LoVo (cell line): ENCODE data around the gene KAZN.

Source experiments
- DNase-seq: peaks from one replicate; pipeline ENCODE4 v3.0.0-alpha.2; 2016; ENCODE audit warnings: low spot score

The KAZN gene

DNA sequence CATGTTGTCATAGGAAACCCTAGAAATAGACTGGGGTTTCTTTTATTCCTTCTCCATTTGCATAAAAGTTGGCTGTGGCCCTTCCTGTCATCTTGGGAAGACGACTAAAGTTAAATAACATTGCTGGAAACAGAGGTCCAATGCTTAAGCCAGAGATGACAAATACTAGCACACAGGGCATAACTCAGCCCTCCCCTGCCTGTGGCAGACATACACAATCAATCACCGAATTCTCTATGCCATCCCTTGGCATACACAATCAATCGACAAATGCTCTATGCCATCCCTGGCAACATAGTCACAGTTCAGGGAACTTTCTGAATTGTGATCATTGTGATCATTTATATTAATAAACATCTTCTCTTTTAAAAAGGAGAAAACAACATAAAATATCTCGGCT lies 229.4 kb downstream of the KAZN start:
- no peak for DNase-seq

DNA sequence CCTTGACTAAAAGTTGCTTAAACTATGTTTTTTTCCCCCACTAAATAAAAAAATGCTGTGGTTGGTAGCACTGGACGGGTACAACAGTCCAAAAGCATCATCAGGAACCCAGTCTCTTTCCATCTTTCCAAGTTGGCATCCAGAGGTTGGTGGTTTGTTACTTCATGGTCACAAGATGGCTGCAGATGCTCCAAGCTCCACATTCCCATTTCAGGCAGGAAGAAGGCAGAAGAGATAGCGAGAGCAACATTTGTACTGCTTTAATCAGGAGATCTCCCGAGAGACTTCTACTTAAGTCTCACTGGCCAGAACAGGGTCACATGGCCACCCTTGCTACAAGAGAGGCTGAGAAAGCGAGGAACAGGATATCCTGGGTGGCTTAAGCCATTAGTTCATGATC lies 230.2 kb downstream of the KAZN start:
- no peak for DNase-seq

DNA sequence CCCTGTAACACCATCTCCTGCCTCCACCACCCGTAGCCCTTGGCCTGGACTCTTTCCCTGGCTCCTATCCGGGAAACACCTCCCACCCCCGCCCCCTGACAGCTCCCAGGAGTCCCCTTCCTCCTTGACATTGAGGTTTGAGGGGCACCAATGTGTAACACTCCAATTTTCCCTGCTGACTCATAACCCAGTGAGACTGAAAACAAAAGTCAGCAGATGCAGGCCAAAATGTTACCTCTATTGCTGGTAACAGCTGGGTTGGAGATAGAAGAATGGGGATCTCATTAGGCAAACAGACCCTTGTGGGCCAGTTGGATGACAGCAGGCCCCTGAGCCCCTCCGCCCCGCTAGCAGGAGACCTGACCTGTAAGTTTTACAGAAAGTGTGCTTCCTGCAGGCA lies 237.2 kb downstream of the KAZN start:
- DNase-seq: no peak

DNA sequence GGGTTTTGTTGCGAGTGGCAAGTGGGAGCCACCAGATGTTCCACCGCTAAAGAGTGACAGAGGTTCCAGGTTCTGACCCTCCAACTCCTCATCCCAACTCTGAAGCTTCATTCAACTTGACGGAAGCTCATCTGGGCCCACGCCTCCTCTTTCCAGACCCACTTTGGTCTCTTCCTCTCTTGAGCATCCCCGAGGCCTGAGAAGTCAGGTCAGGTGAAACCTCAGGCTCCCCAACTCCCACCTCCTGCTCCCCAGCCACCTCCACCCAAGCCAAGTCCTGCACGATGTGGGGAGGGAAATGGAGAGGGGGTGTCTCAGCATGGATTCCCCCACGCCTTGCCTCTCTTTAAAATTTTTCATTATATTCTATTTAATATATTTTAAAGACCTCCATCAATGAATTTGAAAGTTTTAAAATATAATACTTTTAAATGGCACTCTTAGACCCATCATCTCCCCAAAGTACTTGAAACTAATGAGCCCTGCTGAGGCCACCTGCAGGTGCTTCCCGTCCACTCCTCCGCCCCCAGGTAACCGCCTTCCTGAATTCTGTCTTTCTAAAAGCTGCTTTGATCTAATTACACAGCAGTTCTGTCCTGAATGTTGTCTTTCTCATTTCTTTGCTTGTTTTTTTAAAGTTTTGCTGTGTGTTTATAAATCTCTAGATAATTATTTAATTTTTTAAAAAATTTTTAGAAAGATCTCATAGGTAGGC lies 238.1 kb downstream of the KAZN start:
- DNase-seq: no peak

DNA sequence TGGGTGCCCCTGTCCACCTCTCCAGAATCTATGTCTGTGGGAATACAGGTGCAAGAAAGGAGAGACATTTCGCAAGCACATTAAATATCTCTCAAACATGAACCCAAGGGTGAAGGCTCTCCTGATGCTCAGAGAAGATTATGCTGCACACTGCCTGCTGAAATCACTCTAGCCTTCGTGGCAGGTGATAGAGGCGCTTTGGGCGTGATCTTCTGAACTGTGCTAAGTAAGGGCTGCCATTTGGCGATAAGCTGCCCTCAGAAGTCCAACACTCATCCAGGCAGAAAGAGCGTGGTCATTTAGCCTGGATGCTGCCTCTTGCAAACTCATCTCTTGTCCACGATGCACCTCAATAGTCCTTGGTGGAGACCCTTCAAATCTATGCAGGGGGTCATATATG lies 241.9 kb downstream of the KAZN start:
- no peak for DNase-seq

DNA sequence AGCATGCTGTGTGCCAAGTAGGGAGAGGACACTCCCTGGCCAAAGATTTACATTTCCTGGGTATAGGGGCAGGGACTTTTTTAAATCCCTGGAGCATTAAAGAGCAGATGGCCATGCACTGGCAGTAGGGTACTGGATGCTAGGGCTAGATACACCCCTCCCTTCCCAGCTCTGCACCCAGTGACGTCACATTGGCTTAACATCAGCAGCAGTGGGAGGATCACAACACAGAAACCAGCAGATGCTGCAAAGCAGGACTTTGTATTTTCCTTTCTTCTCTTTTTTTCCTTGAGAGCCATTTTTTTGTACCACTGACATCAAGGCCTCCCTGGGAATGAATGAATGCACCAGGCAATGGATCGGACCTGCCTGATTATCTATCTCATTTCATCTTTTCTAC lies 243.0 kb downstream of the KAZN start:
- DNase-seq: no peak

DNA sequence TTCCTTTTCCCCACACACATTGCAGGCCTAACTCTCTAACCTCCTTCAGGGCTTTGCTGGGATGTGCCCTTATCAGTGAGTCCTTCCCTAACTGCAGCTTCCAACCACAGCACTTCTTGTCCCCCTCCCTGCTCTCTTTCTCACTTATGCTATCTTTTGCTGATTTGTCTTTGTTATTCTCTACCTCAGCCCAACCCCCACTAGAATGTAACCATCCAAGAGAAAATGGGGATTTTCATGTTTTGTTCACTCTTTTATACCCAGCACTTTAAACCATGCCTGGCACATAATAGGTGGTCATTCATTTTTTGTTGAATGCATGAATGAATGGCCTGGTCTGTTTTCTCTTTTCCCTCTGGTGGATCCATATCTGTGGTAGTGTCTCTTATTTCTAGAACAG lies 243.5 kb downstream of the KAZN start:
- no peak for DNase-seq

DNA sequence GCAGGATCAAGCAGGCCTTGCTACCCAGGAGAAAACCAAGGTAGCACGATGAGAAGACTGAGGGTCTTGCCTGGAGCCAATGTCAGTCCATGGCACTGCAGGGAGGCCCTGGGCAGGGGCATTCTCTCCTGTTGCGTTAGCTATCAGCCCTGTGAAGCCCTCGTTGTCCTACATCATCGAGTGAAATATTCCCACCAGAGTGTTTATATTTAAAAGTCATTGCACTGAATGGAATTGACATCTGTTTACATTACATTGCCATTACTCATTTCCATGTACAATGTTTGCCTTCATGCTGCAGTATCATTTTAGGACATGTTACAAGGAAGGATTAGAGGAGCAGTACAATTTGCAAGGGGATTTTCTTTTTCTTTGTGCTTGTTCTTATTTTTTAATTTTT lies 243.9 kb downstream of the KAZN start:
- no peak for DNase-seq

DNA sequence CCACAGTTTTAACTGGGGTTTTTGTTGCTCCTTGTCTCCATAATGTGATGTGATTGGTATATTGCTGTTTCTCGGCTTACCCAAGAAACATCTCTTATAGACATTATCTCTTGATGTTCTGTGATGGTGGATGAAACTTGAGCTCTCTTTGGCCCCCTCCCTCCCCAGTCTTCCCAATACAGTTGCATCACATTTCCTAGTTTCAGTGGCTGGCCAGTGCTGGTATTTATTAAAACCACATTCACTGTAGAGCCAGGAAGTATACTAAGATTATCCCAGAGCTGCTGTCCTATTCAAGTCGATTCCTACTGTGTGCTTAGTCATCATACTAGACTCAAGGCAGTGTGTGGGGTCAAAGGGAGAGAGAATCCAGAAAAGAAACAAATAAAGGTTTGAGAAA lies 244.4 kb downstream of the KAZN start:
- no peak for DNase-seq

DNA sequence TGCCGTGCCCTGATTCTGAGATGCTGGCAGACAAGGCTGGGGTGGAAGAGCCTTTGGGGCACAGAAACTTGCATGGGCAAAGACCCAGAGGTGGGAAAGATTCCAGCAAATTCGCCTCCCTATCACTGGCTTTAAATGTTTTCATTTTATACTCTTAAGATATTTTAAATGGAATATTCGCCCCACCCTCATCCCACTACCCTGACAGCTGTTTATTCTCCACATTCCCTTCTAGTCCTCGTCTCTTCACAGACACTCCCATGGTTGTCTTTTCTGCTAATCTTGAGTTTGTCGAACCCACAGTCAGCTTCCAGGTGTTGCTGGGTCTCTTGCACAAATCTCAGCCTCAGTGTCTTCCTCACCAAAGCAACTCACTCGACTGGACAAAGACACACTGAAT lies 245.0 kb downstream of the KAZN start:
- no peak for DNase-seq

DNA sequence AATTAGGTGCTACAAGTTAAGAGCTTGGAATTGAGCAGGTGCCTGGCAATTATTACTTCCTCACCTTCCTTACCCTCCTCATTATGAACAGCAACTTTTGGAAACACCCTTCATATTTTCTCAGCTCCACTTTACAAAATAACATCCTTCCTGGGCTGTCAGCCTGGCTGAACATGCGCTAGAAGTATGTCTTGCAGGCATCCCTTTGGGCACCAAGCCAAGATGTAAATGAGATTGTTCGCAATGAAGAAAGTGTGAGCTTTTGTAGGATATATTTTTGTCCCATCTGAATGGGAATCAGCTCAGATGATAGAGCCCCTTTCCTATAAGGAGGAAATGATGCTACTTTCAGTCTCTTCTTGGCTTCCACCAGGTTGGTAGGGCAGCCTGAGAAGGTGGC lies 245.9 kb downstream of the KAZN start:
- DNase-seq: no peak

DNA sequence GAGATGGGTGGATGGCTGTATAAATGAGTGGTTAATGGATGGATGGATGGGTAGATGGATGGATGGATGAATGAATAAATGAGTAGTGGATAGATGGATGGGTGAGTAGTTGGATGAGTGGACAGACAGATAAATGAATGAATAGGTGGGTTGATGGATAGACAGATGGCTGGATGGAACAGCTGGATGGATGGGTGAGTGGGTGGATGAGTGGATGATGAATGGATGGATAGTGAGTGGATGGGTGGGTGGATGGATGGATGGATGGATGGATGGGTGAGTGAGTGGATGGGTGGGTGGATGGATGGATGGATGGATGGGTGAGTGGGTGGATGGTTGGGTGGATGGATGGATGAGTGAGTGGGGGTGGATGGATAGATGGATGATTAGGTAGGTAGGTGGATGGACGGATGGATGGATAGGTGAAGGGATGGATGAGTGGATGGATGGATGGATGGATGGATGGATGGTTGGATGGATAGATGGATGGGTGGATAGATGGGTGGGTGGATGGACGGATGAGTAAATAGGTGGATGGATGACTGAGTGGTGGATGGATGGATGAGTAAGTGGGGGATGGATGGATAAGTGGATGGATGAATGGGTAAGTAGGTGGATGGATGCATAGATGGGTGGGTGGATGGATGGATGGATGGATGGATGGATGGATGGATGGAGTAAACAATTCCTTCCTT lies 246.6 kb downstream of the KAZN start:
- DNase-seq: no peak

DNA sequence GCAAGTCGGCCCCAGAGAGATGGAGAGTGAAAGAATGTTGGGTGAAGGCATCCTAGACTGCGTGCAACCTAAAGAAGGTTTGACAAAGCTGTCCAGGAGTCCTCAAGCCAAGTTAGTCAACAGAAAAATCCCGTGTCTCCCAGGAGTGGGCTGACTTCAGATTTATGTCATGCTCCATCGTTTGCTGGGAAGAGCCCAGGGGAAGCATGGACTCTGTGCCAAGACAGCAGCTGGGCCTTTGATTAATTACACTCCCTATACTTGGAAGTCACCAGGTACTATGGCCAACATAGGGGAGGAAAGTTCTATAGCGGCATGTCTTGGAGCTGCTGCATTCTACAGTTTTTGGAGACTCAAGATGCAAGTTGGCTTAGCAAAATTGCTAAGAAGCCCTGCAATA lies 247.4 kb downstream of the KAZN start:
- no peak for DNase-seq

DNA sequence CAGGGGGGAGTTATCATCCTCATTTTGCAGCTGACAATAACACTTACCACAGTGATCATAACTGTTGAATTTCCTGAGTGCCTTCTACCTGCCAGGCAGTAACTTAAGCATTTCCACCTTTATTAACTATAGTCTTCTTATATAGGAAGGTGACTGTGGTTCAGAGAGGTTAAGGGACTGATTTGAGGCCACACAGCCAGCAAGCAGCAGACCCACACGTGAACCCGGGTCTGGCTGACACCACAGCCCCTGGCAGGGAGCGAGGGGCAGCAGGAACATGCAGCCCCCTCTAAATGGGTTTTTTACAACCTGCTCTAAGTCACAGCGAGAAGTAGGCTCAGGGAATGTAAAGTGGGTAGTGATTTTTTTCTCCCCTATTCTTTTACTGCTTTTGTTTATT lies 248.2 kb downstream of the KAZN start:
- DNase-seq: no peak

DNA sequence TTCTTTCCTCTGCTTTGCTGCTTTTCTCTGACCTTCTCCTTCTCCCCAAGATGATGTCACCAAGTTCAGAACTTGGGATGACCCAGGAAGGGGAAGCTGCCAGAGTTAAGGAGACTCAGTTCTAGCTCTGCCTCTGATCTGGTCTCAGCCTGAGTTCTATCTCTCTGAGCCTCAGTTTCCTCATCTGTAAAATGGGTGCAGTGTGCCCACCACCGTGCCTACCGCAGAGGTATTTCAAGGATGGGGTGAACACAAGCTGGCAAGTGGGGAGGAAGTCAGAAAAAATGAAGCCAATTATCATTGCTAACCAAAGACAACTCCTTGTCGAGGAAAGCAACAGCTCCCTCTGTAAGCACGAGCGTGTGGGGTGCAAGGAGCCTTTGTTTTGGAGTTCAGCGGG lies 249.7 kb downstream of the KAZN start:
- DNase-seq: no peak

DNA sequence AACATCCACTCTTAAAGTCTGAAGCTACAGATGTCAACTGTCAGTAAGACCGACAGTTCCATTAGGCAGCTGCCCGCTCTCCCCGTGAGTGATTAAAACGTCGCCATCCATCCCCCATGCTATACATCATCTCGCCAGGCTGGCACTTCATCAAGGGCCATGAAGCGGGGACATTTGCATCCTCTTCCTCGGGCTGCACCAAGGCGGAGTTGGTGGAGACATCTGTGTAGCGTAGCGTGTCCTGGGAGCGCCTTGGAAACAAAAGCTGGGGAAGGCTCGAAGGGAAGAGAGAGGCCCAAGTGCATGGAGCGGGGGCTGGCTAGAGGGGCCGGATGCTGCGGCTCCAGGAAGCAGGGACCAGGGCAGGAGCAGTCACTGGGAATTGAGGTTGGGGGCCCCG lies 250.1 kb downstream of the KAZN start:
- no peak for DNase-seq

DNA sequence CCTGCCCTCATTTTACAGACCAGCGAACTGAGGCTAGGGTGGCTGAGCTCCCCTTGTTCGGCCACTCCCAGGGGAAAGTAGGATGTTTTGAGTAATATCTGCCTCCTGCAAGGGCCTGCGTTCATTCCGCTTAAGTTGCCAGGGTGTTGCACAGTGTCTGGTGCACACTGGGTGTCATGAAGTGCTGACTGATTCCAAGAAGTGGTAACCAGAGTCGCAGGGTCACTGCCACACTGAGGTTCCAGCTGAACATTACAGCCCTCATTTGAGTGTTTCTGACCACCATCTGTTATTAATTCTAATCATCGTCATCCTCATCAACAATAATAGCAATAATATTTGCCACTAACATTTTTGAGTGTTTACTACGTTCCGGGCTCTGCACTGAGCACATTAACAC lies 250.6 kb downstream of the KAZN start:
- no peak for DNase-seq

DNA sequence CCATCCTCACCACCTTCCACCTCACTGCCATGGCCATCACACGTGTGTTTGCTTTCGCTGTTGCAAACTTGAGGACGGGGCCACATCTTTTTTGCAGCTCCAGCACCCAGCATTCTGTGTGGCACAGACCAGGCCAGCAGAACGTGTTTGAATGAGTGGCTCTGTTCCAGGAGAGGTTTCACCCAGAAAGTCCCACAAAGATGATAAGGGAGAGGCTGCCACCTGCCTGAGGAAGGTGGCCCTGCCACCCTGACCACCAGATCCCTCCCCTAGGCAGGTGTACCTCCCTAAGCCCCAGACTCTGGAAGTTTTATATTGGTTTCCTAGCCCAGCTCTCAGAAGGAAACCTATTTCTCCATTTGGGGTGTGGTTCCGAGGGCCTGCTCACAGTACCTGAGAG lies 252.1 kb downstream of the KAZN start:
- DNase-seq: no peak

DNA sequence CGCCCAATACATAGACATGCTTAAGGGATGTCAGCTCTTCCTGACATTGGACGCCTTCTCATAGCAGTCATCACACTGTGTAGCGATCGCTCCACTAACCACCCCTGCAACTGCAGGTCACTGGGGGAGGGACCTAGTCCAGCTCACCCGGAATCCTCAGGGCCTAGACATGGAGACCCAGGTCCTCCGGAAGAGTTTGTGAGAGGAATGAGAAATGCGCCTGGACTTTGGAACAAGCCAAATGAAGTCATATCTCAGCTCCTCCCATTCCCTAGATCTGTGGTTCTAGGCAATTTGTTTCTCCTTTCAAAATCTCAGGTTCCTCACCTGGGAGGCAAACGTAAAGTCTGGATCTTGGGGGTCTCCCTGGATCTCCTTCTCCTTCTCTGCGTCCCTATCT lies 253.3 kb downstream of the KAZN start:
- DNase-seq: no peak

DNA sequence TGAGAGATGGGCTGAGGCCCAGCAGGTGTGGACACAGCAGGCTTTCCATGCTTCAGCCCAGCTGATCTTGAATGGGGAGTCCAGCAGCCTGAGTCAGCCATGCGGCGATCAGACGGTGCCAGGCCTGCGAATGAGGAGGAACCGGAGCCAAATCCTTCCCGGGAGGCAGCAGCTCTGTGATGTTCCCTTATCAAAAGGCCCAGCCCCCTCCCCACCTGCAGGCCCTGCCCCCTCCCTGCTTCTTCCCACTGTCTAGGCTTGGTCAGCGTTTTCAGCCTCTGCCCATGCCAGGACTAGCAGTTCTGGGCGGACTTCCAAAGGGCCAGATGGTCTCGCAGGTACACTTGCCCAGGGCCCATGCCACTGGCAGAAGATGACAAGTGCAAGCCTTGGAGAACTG lies 253.8 kb downstream of the KAZN start:
- DNase-seq: no peak

DNA sequence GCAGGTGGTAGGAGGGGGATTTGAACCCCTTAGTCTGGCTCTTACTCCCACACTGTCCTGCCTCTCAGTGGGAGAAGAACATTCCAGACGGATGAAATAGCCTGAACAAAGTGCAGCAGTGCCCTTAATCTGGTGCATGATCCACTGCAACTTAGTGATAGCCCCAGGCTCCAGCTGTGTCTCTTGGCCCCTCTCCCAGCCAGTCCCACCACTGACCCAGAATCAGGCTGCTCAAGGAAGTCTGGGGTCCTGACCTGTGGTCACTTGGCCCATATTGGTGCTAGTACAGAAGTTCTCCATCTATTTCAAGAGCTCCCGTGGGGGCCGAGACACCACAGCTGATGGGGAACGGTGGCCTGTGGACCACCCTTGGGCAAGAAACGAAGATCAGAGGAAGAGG lies 255.0 kb downstream of the KAZN start:
- DNase-seq: no peak

DNA sequence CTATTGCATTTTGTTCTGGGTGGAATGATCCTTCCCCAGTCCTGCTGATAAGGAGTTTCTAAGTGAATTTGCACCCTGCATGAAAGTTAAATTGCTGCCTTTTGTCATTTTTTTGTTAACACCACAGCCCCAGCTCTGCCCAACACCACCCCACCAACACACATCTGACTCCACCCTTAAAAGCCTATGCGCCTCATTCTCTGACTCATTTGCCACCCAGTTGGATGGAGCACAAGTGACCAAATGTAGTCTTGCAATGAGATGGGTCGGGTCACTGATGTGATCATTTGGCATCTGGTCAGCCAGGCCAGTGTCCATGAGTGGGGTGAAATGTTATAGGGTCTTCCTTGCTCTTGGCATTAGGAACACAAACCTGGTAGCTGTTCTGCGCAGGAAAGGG lies 256.8 kb downstream of the KAZN start:
- no peak for DNase-seq

DNA sequence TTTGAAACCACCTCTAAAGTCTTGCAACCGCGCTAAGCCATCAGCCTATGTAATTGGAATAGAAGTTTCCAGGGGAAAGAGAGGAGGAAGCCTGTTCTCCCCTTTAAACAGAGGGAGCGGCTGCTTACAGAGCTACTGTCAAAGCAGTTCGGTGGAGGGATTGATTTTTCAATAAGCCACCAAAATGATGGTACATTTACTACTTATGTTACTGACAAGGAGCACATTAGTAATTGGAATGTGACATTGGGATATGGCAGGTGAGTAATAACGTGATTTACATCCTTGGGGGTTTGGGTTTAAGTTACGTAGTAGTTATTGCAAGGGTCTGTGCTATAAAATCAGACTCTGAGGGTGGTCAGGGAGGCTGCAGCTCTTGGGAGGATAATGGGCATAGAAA lies 257.3 kb downstream of the KAZN start:
- no peak for DNase-seq
